Small intestine (tissue), 7 donors: ENCODE data around the gene LARGE2. TPM values are rescaled to one million over a fixed set of nuclear protein-coding genes. Genes with fewer than 3 reads are reported as not detected.
"Not testable (repeated sequence)": the region's sequence is repeated elsewhere in the genome, so short reads cannot be mapped to it uniquely, and the experiment has no call there.

Experiments used
- DNase-seq, 2 donors: peaks; one replicate each; pipeline versions ENCODE4 v3.0.0 to v3.0.0-alpha.2; 2013
- FAIRE-seq: peaks from 2 replicates; lab custom pipeline; 2012; peaks lifted over from hg19 to GRCh38; lab: Jason Lieb, UNC
- H3K27ac ChIP-seq, 3 donors: one replicate each; pipeline ENCODE4 v1.5.1; 2013; ENCODE audit warnings: low read length in 2 of 3, mild to moderate bottlenecking in 2 of 3, control low read depth in 1 of 3, inconsistent platforms in 1 of 3, low read depth in 1 of 3, moderate library complexity in 1 of 3
- H3K27me3 ChIP-seq, 3 donors: one replicate each; pipeline ENCODE4 v1.6.1; 2013; ENCODE audit warnings: low read length in 3 of 3, inconsistent platforms in 1 of 3; ENCODE audit not compliant: control insufficient read depth in 3 of 3, insufficient read depth in 3 of 3
- H3K36me3 ChIP-seq, 3 donors: one replicate each; pipeline ENCODE4 v1.6.1; 2013; ENCODE audit warnings: low read length in 3 of 3, inconsistent platforms in 1 of 3, low read depth in 1 of 3, mild to moderate bottlenecking in 1 of 3, moderate library complexity in 1 of 3; ENCODE audit not compliant: control insufficient read depth in 3 of 3, insufficient read depth in 2 of 3
- H3K4me1 ChIP-seq, 3 donors: one replicate each; pipeline ENCODE4 v1.6.1; 2013; ENCODE audit warnings: low read length in 2 of 3, inconsistent platforms in 1 of 3, low read depth in 1 of 3, mild to moderate bottlenecking in 1 of 3, moderate library complexity in 1 of 3; ENCODE audit not compliant: control insufficient read depth in 3 of 3, insufficient read depth in 2 of 3
- H3K4me3 ChIP-seq, 3 donors: one replicate each; pipeline ENCODE4 v1.5.1; 2013; ENCODE audit warnings: low read length in 3 of 3, control low read depth in 1 of 3, inconsistent platforms in 1 of 3, low read depth in 1 of 3, mild to moderate bottlenecking in 1 of 3, moderate library complexity in 1 of 3
- H3K9me3 ChIP-seq, 2 donors: one replicate each; pipeline ENCODE4 v1.6.1; 2013; ENCODE audit warnings: low read depth in 1 of 2, low read length in 1 of 2; ENCODE audit not compliant: control insufficient read depth in 2 of 2, insufficient read depth in 1 of 2
- WGBS, 3 donors: extraction: QIAGEN DNeasy Blood & Tissue Kit; methylation state at CpG; one replicate each; pipeline ENCODE4 v1.1.7; 2013; 5-methylcytosine and 5-hydroxymethylcytosine counted together
- polyA plus RNA-seq, 4 donors: library from polyadenylated mRNA; stranded (reverse) in 3 of 4; unstranded in 1 of 4; fragments of 200-250 nt in 3 of 4; fragments of 120-200 nt in 1 of 4; gene quantifications; one replicate each; pipeline versions ENCODE4 v1.2.1 to v1.2.3, GENCODE V29; 2013
- donor health status: healthy with polysubstance abuse.
- donor health status: control.
- donor health status: control.
- donor health status: Bipolar disorder and iron deficiency.
- donor health status: healthy.

Gene LARGE2
- polyA plus RNA-seq, 4 donors = 0.22 to 10.7 (median 1.9) TPM

DNA sequence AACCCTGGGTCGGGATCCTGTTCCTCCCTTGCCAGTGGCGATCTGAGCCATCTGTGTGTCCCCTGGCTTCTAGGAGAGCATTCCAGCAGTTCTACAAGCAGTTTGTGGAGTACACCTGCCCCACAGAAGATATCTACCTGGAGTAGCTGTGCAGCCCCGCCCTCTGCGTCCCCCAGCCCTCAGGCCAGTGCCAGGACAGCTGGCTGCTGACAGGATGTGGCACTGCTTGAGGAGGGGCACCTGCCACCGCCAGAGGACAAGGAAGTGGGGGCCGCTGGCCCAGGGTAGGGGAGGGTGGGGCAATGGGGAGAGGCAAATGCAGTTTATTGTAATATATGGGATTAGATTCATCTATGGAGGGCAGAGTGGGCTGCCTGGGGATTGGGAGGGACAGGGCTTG lies 16.9 kb upstream of the LARGE2 start:
- WGBS, 3 donors = 7 to 46% (median 27%) methylated on average over 6 of the region's 6 CpGs
- not testable (repeated sequence) for H3K9me3 ChIP-seq, FAIRE-seq

DNA sequence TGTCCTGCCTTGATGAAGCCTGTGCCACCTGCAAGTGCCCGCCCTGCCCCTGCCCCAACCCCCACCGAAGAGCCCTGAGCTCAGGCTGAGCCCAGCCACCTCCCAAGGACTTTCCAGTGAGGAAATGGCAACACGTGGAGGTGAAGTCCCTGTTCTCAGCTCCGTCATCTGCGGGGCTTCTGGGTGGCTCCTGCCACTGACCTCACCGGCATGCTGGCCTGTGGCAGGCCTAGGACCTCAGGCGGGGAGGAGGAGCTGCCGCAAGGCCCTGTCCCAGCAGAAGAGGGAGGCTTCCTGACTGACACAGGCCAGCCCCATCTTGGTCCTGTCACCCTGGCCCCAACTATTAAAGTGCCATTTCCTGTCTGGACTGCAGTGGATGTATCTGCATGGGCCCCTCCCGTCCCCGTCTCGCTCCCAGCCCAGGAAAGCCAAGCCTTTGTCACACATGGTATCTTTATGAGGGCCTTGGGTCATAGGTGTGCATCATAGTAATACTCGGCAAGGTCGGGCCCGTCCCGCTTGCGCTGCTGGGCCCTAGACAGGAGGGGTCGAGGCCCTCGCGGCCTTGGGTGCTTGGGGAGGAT lies 16.3 kb upstream of the LARGE2 start:
- Histone ChIP-seq H3K27me3 (peaks cover 0 to 6% (median 0%) of the 10 kb centered on the region in 3 donors), H3K4me1 (peaks cover 0 to 1% (median 0%) of the 10 kb centered on the region in 3 donors), H3K27ac (no peak overlapping the region), H3K36me3 (peaks cover 3 to 45% (median 12%) of the 10 kb centered on the region in 3 donors), H3K9me3 (no peaks in the 10 kb centered on the region), H3K4me3 (no peak overlapping the region)
- WGBS, 3 donors = 20 to 54% (median 34%) methylated on average over 19 of the region's 19 CpGs
- peak in 1 of 2 donors; percentile 70 for DNase-seq
- FAIRE-seq = no peak

More for the DNA sequence above, 16.9 kb upstream of the LARGE2 start:
- not testable (repeated sequence) for DNase-seq, H3K4me3 ChIP-seq, H3K4me1 ChIP-seq, H3K27ac ChIP-seq
- peaks cover 0 to 12% (median 0%) of the 10 kb centered on the region in 3 donors for H3K27me3 ChIP-seq
- H3K36me3 ChIP-seq = peaks cover under 1 to 39% (median 7%) of the 10 kb centered on the region in 3 donors

DNA sequence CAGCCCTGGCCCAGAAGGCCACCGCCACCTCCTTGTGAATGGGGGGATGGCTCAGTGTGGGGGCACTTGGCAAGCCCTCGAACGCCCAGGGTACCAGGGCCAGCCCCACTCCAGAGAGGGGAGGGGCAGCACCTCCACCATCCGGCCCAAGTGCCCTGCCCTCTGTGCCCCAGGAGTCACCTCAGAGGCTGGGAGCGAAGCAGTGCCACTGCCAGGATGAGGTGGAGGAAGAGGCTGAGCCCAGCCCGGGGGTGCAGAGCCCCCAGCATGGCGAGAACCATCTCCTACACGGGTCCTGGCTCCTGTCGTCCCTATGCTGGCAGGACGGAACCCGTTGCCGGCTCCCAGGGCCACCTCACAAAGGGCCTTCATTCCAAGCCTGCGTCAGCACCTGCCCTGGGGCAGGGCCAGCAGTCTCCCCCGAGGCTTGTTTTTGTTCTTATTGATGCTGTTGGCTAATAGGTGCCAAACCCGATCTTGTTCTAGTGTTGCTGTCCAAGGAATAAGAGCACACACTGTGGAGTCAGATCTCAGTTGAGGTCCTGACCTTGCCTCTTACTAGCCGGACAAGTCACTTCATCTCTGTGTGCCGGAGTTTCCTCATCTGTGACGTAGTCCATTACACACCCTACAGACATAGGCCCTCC lies 15.4 kb upstream of the LARGE2 start, which contains the start of gene FREY1:
FREY1 (minus strand) TSS at position 307 of the 647 bp plus-strand sequence; CDS start at position 281, 26 bp downstream.
- Histone ChIP-seq H3K27ac (no peak within 1 kb of the TSS), H3K36me3 (peaks cover 3 to 54% (median 12%) of the 10 kb centered on the region in 3 donors), H3K9me3 (no peaks in the 10 kb centered on the region), H3K27me3 (no peaks in the 10 kb centered on the region), H3K4me1 (peaks cover 0 to 1% (median 0%) of the 10 kb centered on the region in 3 donors), H3K4me3 (no peak within 1 kb of the TSS)
- DNase-seq = no peak
- no peak for FAIRE-seq
- WGBS, 3 donors = 20 to 66% (median 38%) methylated on average over 16 to 18 of the region's 18 CpGs

DNA sequence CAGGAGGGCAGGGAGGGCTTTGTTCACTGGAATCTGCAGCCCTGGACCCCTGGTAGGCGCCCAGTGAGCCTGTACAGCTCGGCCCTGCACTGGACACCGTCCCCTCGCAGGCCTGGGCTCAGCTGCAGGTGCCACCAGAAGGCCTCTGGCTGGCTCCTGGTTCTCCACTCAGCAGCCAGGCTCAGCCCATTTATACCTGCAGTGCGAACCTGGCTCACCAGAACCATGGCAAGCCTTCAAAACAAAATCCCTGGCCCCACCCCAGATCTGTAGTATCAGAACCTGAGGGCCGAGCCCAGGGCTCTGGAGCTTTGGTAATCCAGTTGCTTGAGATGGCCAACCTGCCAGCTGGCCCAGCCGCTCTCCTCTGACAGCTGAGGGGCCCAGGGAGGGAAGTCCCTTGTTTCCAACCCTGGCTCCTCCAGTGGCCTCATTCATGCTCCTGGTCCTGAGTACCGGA lies 14.5 kb upstream of the LARGE2 start:
- Histone ChIP-seq H3K36me3 (peaks cover 3 to 59% (median 13%) of the 10 kb centered on the region in 3 donors), H3K27me3 (no peaks in the 10 kb centered on the region), H3K9me3 (no peaks in the 10 kb centered on the region), H3K4me1 (peaks cover 0 to 1% (median 0%) of the 10 kb centered on the region in 3 donors), H3K4me3 (no peak overlapping the region), H3K27ac (no peak overlapping the region)
- FAIRE-seq (no peak), DNase-seq (no peak)
- whole genome bisulfite sequencing, 3 donors = 64 to 71% (median 67%) methylated on average over 6 to 8 of the region's 8 CpGs

DNA sequence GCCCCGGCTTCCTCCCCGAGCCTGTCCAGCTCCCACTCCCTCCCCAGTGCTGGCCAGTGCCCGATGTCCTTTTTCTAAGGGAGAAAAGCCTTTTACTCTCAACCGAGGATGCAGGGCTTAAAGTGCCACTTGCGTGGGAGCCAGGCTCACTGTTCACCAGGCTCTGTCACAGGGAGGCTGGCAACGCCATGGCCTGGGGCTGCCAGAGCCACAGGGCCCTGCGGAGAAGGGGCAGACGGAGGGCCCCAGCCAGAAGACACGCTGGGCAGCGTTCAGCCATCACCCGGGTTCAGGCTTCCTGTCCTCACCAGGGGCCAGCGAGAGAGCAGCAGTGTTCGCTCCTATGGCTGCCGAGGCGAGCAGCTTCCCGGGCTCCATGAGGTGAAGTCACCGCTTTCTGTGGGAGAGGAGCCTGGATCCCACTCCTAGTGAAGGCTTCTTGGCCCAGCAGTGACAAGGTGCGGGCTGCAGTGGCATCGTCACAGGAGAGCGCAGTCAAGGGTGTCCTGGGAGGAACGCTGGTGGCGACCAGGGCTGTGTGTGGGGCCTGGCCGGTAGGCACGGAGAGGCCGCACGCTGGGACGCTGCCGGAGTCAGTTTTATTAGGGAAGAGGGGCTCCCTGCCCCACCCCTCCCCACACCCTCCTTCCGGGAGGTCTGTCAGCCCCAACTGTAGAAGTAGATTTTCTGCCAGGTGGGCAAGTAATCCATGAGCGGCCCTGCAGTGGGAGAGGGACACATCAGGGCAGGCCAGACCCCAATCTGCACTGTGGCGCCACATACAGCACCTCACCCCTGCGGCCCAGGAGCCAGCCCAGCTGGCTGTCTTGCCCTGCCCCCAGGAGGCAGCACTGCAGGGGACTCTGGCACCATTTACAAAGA lies 12.6 kb upstream of the LARGE2 start:
- 88 to 91% (median 90%) methylated on average over 32 of the region's 32 CpGs for whole genome bisulfite sequencing, 3 donors

DNA sequence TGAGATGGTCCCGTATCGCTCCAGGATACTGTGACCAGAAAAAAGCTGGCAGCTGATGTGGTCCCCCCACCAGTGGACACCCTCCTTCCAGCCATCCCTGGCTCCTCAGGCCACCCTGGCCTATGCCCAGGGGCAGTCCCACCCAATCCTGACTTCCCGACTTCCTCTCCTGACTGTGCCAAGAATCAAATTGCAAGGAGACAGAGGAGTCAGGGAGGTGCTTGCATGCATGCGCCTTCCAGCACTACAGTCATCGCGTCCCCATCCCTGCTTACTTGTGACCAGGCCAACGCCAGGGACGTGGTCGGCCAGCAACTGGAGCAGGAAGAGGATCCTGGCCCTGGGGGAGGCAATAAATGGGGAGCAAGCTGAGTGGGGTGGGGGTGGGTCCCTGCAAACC lies 11.8 kb upstream of the LARGE2 start:
- H3K36me3 ChIP-seq = peaks cover 12 to 76% (median 19%) of the 10 kb centered on the region in 3 donors

More for the DNA sequence above, 12.6 kb upstream of the LARGE2 start:
- H3K4me3 ChIP-seq = no peak overlapping the region
- no peak overlapping the region for H3K27ac ChIP-seq
- peaks cover 10 to 68% (median 19%) of the 10 kb centered on the region in 3 donors for H3K36me3 ChIP-seq
- peaks cover 0 to 1% (median 0%) of the 10 kb centered on the region in 3 donors for H3K4me1 ChIP-seq
- no peaks in the 10 kb centered on the region for H3K9me3 ChIP-seq
- FAIRE-seq (no peak), DNase-seq (no peak)
- H3K27me3 ChIP-seq = no peaks in the 10 kb centered on the region

DNA sequence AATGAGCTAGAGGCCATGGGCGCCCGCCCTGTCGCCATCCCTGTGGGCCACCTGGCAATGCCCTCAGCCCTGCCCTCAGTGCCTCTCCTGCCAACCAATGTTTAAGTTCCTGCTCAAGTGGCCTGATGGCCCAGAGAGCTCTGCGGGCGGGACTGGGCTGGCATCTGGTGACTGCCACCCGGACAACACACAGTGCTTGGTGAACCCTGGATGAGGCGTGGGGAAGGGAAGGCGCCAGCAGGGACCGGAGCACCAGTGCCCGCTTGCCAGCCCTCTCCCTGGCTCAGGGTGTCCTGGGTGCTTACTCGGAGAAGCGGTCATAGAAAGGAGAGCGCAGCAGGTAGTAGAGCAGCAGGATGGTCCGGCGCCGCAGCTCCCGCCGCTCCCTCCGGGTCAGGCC lies 8.9 kb upstream of the LARGE2 start:
- FAIRE-seq = no peak
- H3K27ac ChIP-seq = no peak overlapping the region
- H3K9me3 ChIP-seq = no peaks in the 10 kb centered on the region
- no peaks in the 10 kb centered on the region for H3K27me3 ChIP-seq
- 95% methylated on average over 18 to 19 of the region's 19 CpGs for WGBS, 3 donors
- H3K4me3 ChIP-seq = no peak overlapping the region
- DNase-seq = no peak
- peaks cover 12 to 78% (median 19%) of the 10 kb centered on the region in 3 donors for H3K36me3 ChIP-seq
- H3K4me1 ChIP-seq = peaks cover 0 to 4% (median 0%) of the 10 kb centered on the region in 3 donors

More for the DNA sequence above, 11.8 kb upstream of the LARGE2 start:
- 91 to 93% (median 92%) methylated on average over 9 of the region's 9 CpGs for WGBS, 3 donors
- H3K27ac ChIP-seq = no peak overlapping the region
- DNase-seq (no peak), FAIRE-seq (no peak)
- H3K4me1 ChIP-seq = peaks cover 0 to 1% (median 0%) of the 10 kb centered on the region in 3 donors
- H3K9me3 ChIP-seq = no peaks in the 10 kb centered on the region
- H3K27me3 ChIP-seq = no peaks in the 10 kb centered on the region
- no peak overlapping the region for H3K4me3 ChIP-seq
